K562 (cell line): ENCODE data around the gene IFNA5. TPM values are rescaled to one million over a fixed set of nuclear protein-coding genes. Genes with fewer than 3 reads are reported as not detected.

Experiments used
- ATAC-seq: fragments of 200-7000 bp; cut with Tn5 transposase; 3 replicates; pipeline ENCODE4 v1.9.1; 2020; ENCODE audit warnings: moderate library complexity
- BruUV-seq: library from RNA; stranded (reverse); fragments of 400-500 nt; replicated peaks from 2 replicates; lab custom pipeline; 2021; lab: Mats Ljungman, UMichigan
- CTCF ChIA-PET: fragments of 300-600 bp; formaldehyde crosslinking; extraction: SDS; loops from one replicate; lab custom pipeline; 2021; ENCODE audit warnings: low intra/inter-chr PET ratio; lab: Yijun Ruan, JAX
- POLR2A ChIA-PET: fragments of 300-600, 350-650 bp; sonication (Branson Sonifier 250); formaldehyde crosslinking; extraction: SDS; loops from one replicate; lab custom pipeline; 2021; ENCODE audit warnings: antibody characterized with exemption, inconsistent platforms; lab: Yijun Ruan, JAX
- DNase-seq, 4 experiments: peaks; one replicate each; pipeline versions ENCODE4 v3.0.0 to v3.0.0-alpha.2; 2011 to 2018; ENCODE audit warnings: low spot score in 3 of 4, mixed read lengths in 3 of 4; ENCODE audit errors: extremely low read depth in 1 of 4
- FAIRE-seq: peaks from 2 replicates; lab custom pipeline; 2011; peaks lifted over from hg19 to GRCh38; lab: Jason Lieb, UNC
- H2AFZ ChIP-seq: 2 replicates; pipeline ENCODE4 v1.6.0; 2011; ENCODE audit warnings: low read depth, low read length, control low read depth, inconsistent platforms
- H3K27ac ChIP-seq: fragments of 200-600 bp; 3 replicates; pipeline ENCODE4 v1.8.0; 2011; ENCODE audit warnings: low read depth, mild to moderate bottlenecking, control low read depth, inconsistent platforms, low read length, moderate library complexity, mixed read lengths; ENCODE audit errors: extremely low read depth
- H3K27me3 ChIP-seq, 2 experiments: fragments of 300-600 bp in 1 of 2; 2 replicates in 1 of 2; 3 replicates in 1 of 2; pipeline versions ENCODE4 v1.6.0 to v1.8.0; 2011; ENCODE audit warnings: inconsistent platforms in 2 of 2, low read length in 2 of 2, mild to moderate bottlenecking in 1 of 2, mixed read lengths in 1 of 2, moderate library complexity in 1 of 2; ENCODE audit not compliant: control insufficient read depth in 2 of 2, insufficient read depth in 2 of 2
- H3K36me3 ChIP-seq: fragments of 300-600 bp; 3 replicates; pipeline ENCODE4 v1.8.0; 2011; ENCODE audit warnings: mild to moderate bottlenecking, low read length, inconsistent platforms; ENCODE audit not compliant: control insufficient read depth, insufficient read depth
- H3K4me1 ChIP-seq, 2 experiments: fragments of 200-600 bp in 1 of 2; replicated peaks in 1 of 2; 2 replicates in 1 of 2; 3 replicates in 1 of 2; pipeline versions ENCODE4 v1.5.1 to v1.8.0; 2011; ENCODE audit warnings: inconsistent platforms in 2 of 2, low read length in 2 of 2, mild to moderate bottlenecking in 1 of 2, mixed read lengths in 1 of 2, moderate library complexity in 1 of 2; ENCODE audit not compliant: control insufficient read depth in 2 of 2, insufficient read depth in 2 of 2
- H3K4me2 ChIP-seq: 2 replicates; pipeline ENCODE4 v1.6.1; 2011; ENCODE audit warnings: low read length, control low read depth, inconsistent platforms, mixed read lengths; ENCODE audit not compliant: insufficient read depth
- H3K4me3 ChIP-seq: fragments of 200-600 bp; sonication (generic), shearing (Covaris generic); 2 replicates; pipeline ENCODE4 v1.5.1; 2016; ENCODE audit warnings: control low read depth, inconsistent platforms
- H3K79me2 ChIP-seq: fragments of 200-600 bp; 3 replicates; pipeline ENCODE4 v1.8.0; 2011; ENCODE audit warnings: low read length, inconsistent platforms; ENCODE audit not compliant: control insufficient read depth, insufficient read depth
- H3K9ac ChIP-seq, 2 experiments: 2 replicates each; pipeline versions ENCODE4 v1.6.0 to v1.6.1; 2011; ENCODE audit warnings: low read depth in 2 of 2, low read length in 2 of 2, control low read depth in 1 of 2, inconsistent platforms in 1 of 2, mild to moderate bottlenecking in 1 of 2, mixed read lengths in 1 of 2; ENCODE audit not compliant: insufficient read depth in 1 of 2
- H3K9me1 ChIP-seq: one replicate; pipeline ENCODE4 v1.6.0; 2011; ENCODE audit warnings: inconsistent platforms, mild to moderate bottlenecking, low read length, moderate library complexity; ENCODE audit not compliant: control insufficient read depth, insufficient read depth
- H3K9me3 ChIP-seq: replicated peaks from 2 replicates; pipeline ENCODE4 v1.5.1; 2011; ENCODE audit warnings: low read depth, low read length, inconsistent platforms; ENCODE audit not compliant: control insufficient read depth, insufficient read depth
- H4K20me1 ChIP-seq: replicated peaks from 2 replicates; pipeline ENCODE4 v1.6.1; 2011; ENCODE audit warnings: low read length, inconsistent platforms, mixed read lengths; ENCODE audit not compliant: control insufficient read depth, insufficient read depth
- KAT8 ChIP-seq: fragments of 450-650 bp; IDR thresholded peaks from 2 replicates; pipeline ENCODE4 v1.6.1; 2016; ENCODE audit warnings: low read depth, mild to moderate bottlenecking
- MAFF ChIP-seq: IDR thresholded peaks from 2 replicates; pipeline ENCODE4 v1.6.1; 2012; ENCODE audit warnings: low read length, improper control_type of control experiment
- SMARCC2 ChIP-seq: fragments of 450-650 bp; IDR thresholded peaks from 2 replicates; pipeline ENCODE4 v1.6.1; 2017; ENCODE audit warnings: antibody characterized with exemption, moderate library complexity, mild to moderate bottlenecking, low read depth
- U2AF2 ChIP-seq: fragments of 200-400 bp; formaldehyde crosslinking; optimal IDR thresholded peaks from 2 replicates; pipeline ENCODE3; 2017; ENCODE audit warnings: low read depth, mild to moderate bottlenecking, low read length
- ZNF146 ChIP-seq: IDR thresholded peaks from one replicate; pipeline ENCODE4 v1.6.1; 2018; ENCODE audit warnings: missing compliant biosample characterization; ENCODE audit not compliant: unreplicated experiment
- ZNF282 ChIP-seq: sonication (generic); formaldehyde crosslinking; IDR thresholded peaks from 2 replicates; pipeline ENCODE4 v1.8.1; 2023; ENCODE audit warnings: missing genetic modification reagents
- ZSCAN29 ChIP-seq: fragments of 450-650 bp; IDR thresholded peaks from 2 replicates; pipeline ENCODE4 v1.6.1; 2017
- WGBS: fragments of 100-300 bp; shearing (Covaris generic); methylation state at CpG from one replicate; pipeline ENCODE4 v1.1.6; 2016; ENCODE audit warnings: low coverage, mixed read lengths; ENCODE audit not compliant: insufficient coverage; ENCODE audit errors: missing lambda C conversion rate; 5-methylcytosine and 5-hydroxymethylcytosine counted together
- in situ Hi-C: fragments of 300-500 bp; cut with MboI; formaldehyde crosslinking; loops from 4 replicates; pipeline ENCODE4 v1.15.0; 2018; ENCODE audit warnings: inconsistent platforms, mixed read lengths
- intact Hi-C: fragments of 100-400 bp; cut with micrococcal nuclease; formaldehyde crosslinking; loops from 2 replicates; pipeline ENCODE4 v1.14.2; 2022
- polyA plus RNA-seq, 8 experiments: library from polyadenylated mRNA; depleted of rRNA in 4 of 8; stranded (reverse) in 5 of 8; unstranded in 3 of 8; fragments of >200 nt; fragmentation: Nextera tagmentation in 2 of 8; fragmentation: Illumina TruSeq in 1 of 8; extraction: Ambion mirVana in 2 of 8; extraction: Trizol in 1 of 8; gene quantifications; 2 replicates each; pipeline versions ENCODE4 v1.2.1 to v1.2.3, GENCODE V29; 2011 to 2014; ENCODE audit warnings: inconsistent platforms in 1 of 8, missing spikeins in 1 of 8
- total RNA-seq, 7 experiments: library from RNA; depleted of rRNA in 6 of 7; stranded (reverse); fragments of >200 nt in 6 of 7; fragmentation: Illumina TruSeq in 2 of 7; extraction: Trizol in 2 of 7; gene quantifications; 2 replicates each; pipeline versions ENCODE4 v1.2.1 to v1.2.3, GENCODE V29; 2011 to 2021; ENCODE audit warnings: low replicate concordance in 1 of 7

The IFNA5 gene
- total and polyA plus RNA-seq, 9 of the 15 experiments (the other 6 are each of a cell fraction or from before 2014, with no cell fraction given) = not detected

- TF ChIP-seq ZNF282 (CRISPR knock-in tag) (no peak), ZNF146 (CRISPR knock-in tag) (no peak), ZSCAN29 (no peak), MAFF (no peak), KAT8 (no peak), U2AF2 (no peak), SMARCC2 (no peak)
- no peak for FAIRE-seq
- Histone ChIP-seq H3K9me3 (no peaks in the 10 kb centered on the region), H3K79me2 (no peaks in the 10 kb centered on the region), H3K4me3 (no peak overlapping the region), H3K9ac (no peak overlapping the region), H3K4me1 (no peaks in the 10 kb centered on the region), H4K20me1 (no peaks in the 10 kb centered on the region), H3K27me3 (no peaks in the 10 kb centered on the region), H3K36me3 (no peaks in the 10 kb centered on the region), H3K27ac (no peak overlapping the region), H3K9me1 (no peaks in the 10 kb centered on the region), H3K4me2 (no peak overlapping the region), H2AFZ (no peak overlapping the region)
- whole genome bisulfite sequencing = no CpG with 5 or more reads among the region's 1 CpG
- no peak for DNase-seq
- ChIA-PET CTCF (no interaction called here), POLR2A (no interaction called here)
- no peak for ATAC-seq
- in situ Hi-C loops (no loop called here), intact Hi-C loops (no loop called here)
- no TSS peak for BruUV-seq
Measured at GRCh38 chr9:21265421-21266189, 39.5 kb downstream of the IFNA5 start.
